IMR-90 (cell line): ENCODE measurements around the gene TANGO2. TPM values are rescaled to one million over a fixed set of nuclear protein-coding genes. Genes with fewer than 3 reads are reported as not detected.

Source experiments
- ATAC-seq: fragments of 200-7000 bp; cut with Tn5 transposase; 2 replicates; pipeline ENCODE4 v1.9.1; 2020; ENCODE audit warnings: low read depth, mild to moderate bottlenecking, moderate library complexity
- BruUV-seq: library from RNA; stranded (reverse); fragments of 400-500 nt; replicated peaks from 2 replicates; lab custom pipeline; 2021; lab: Mats Ljungman, UMichigan
- CTCF ChIA-PET: fragments of 300-600 bp; formaldehyde crosslinking; extraction: SDS; loops from one replicate; lab custom pipeline; 2021; ENCODE audit warnings: antibody characterized with exemption; lab: Yijun Ruan, JAX
- POLR2A ChIA-PET: fragments of 300-600 bp; sonication (Branson Sonifier 250); formaldehyde crosslinking; loops from one replicate; lab custom pipeline; 2022; ENCODE audit warnings: antibody characterized with exemption; ENCODE audit not compliant: unreplicated experiment; lab: Charles Lee
- DNase-seq: peaks from one replicate; pipeline ENCODE4 v3.0.0; 2013
- H2AFZ ChIP-seq: replicated peaks from 2 replicates; pipeline ENCODE3; 2013; ENCODE audit warnings: low read length, mild to moderate bottlenecking; ENCODE audit not compliant: poor library complexity
- H2AK5ac ChIP-seq: 2 replicates; pipeline ENCODE4 v1.6.1; 2013; ENCODE audit warnings: low read depth, low read length, inconsistent platforms
- H2AK9ac ChIP-seq: replicated peaks from 2 replicates; pipeline ENCODE3; 2013; ENCODE audit warnings: mild to moderate bottlenecking, low read depth, low read length, moderate library complexity; ENCODE audit not compliant: poor library complexity
- H2BK120ac ChIP-seq: 2 replicates; pipeline ENCODE4 v1.6.1; 2013; ENCODE audit warnings: low read depth, low read length, inconsistent platforms
- H2BK15ac ChIP-seq: 3 replicates; pipeline ENCODE4 v1.6.1; 2013; ENCODE audit warnings: low read depth, low read length, inconsistent platforms
- H2BK20ac ChIP-seq: 2 replicates; pipeline ENCODE4 v1.6.1; 2013; ENCODE audit warnings: low read depth, mild to moderate bottlenecking, inconsistent platforms, low read length, moderate library complexity
- H2BK5ac ChIP-seq: 2 replicates; pipeline ENCODE4 v1.6.1; 2013; ENCODE audit warnings: mild to moderate bottlenecking, low read depth, low read length, inconsistent platforms; ENCODE audit not compliant: poor library complexity, severe bottlenecking
- H3K14ac ChIP-seq: replicated peaks from 2 replicates; pipeline ENCODE4 v1.6.1; 2013; ENCODE audit warnings: low read depth, low read length, inconsistent platforms
- H3K18ac ChIP-seq: 2 replicates; pipeline ENCODE4 v1.6.1; 2013; ENCODE audit warnings: low read depth, low read length, control low read depth
- H3K23ac ChIP-seq: 2 replicates; pipeline ENCODE4 v1.6.1; 2013; ENCODE audit warnings: low read depth, low read length, inconsistent platforms
- H3K27ac ChIP-seq: 2 replicates; pipeline ENCODE4 v1.5.1; 2013; ENCODE audit warnings: mild to moderate bottlenecking, control low read depth, low read length; ENCODE audit not compliant: insufficient read depth
- H3K27me3 ChIP-seq: 2 replicates; pipeline ENCODE4 v1.6.1; 2013; ENCODE audit warnings: low read length; ENCODE audit not compliant: control insufficient read depth, insufficient read depth
- H3K36me3 ChIP-seq: 2 replicates; pipeline ENCODE4 v1.6.1; 2013; ENCODE audit warnings: low read length, mixed read lengths; ENCODE audit not compliant: control insufficient read depth, insufficient read depth
- H3K4ac ChIP-seq: 2 replicates; pipeline ENCODE4 v1.6.1; 2013; ENCODE audit warnings: low read depth, low read length, inconsistent platforms
- H3K4me1 ChIP-seq: 2 replicates; pipeline ENCODE4 v1.6.1; 2013; ENCODE audit warnings: low read length, mixed read lengths; ENCODE audit not compliant: control insufficient read depth, insufficient read depth
- H3K4me2 ChIP-seq: 2 replicates; pipeline ENCODE4 v1.6.1; 2013; ENCODE audit warnings: low read depth, mild to moderate bottlenecking, control low read depth, low read length, moderate library complexity
- H3K4me3 ChIP-seq: 2 replicates; pipeline ENCODE4 v1.5.1; 2013; ENCODE audit warnings: low read depth, mild to moderate bottlenecking, control low read depth, low read length, moderate library complexity; ENCODE audit not compliant: insufficient read depth
- H3K56ac ChIP-seq: 2 replicates; pipeline ENCODE4 v1.6.1; 2013; ENCODE audit warnings: low read length, inconsistent platforms; ENCODE audit not compliant: insufficient read depth; ENCODE audit errors: extremely low read depth
- H3K79me1 ChIP-seq, 2 experiments: 2 replicates each; pipeline ENCODE4 v1.6.1; 2013; ENCODE audit warnings: low read length in 2 of 2, inconsistent platforms in 1 of 2, low read depth in 1 of 2
- H3K9ac ChIP-seq: 2 replicates; pipeline ENCODE4 v1.6.1; 2013; ENCODE audit warnings: low read depth, low read length, control low read depth
- H3K9me1 ChIP-seq: 2 replicates; pipeline ENCODE4 v1.6.1; 2013; ENCODE audit warnings: low read length, inconsistent platforms; ENCODE audit not compliant: insufficient read depth
- H3K9me3 ChIP-seq: 2 replicates; pipeline ENCODE4 v1.6.1; 2013; ENCODE audit warnings: low read length; ENCODE audit not compliant: control insufficient read depth, insufficient read depth
- H4K20me1 ChIP-seq: 2 replicates; pipeline ENCODE4 v1.6.1; 2013; ENCODE audit warnings: low read length, inconsistent platforms; ENCODE audit not compliant: insufficient read depth
- H4K5ac ChIP-seq: 2 replicates; pipeline ENCODE4 v1.6.1; 2013; ENCODE audit warnings: mild to moderate bottlenecking, low read depth, low read length, control low read depth
- H4K8ac ChIP-seq, 2 experiments: 2 replicates each; pipeline ENCODE4 v1.6.1; 2013; ENCODE audit warnings: low read depth in 2 of 2, low read length in 2 of 2, control low read depth in 1 of 2, inconsistent platforms in 1 of 2
- H4K91ac ChIP-seq: 2 replicates; pipeline ENCODE4 v1.6.1; 2013; ENCODE audit warnings: low read depth, low read length, inconsistent platforms; ENCODE audit not compliant: insufficient read depth
- BHLHE40 ChIP-seq: fragments of 150-350 bp; IDR thresholded peaks from 2 replicates; pipeline ENCODE4 v1.6.1; 2016; ENCODE audit warnings: mild to moderate bottlenecking, low read depth, low read length
- CHD1 ChIP-seq: IDR thresholded peaks from 2 replicates; pipeline ENCODE4 v1.6.1; 2012; ENCODE audit warnings: low read depth, low read length, improper control_type of control experiment
- CTCF ChIP-seq: conservative IDR thresholded peaks from 2 replicates; pipeline ENCODE4 v1.5.1; 2012; ENCODE audit warnings: mild to moderate bottlenecking, low read depth, low read length, improper control_type of control experiment
- ELK1 ChIP-seq: fragments of 150-350 bp; IDR thresholded peaks from 2 replicates; pipeline ENCODE4 v1.6.1; 2016; ENCODE audit warnings: low read depth, mild to moderate bottlenecking, low read length, moderate library complexity, borderline replicate concordance
- FOS ChIP-seq: fragments of 150-350 bp; IDR thresholded peaks from 2 replicates; pipeline ENCODE4 v1.6.1; 2016; ENCODE audit warnings: low read depth, low read length
- MAFK ChIP-seq: IDR thresholded peaks from 2 replicates; pipeline ENCODE4 v1.6.1; 2012; ENCODE audit warnings: low read depth, low read length, improper control_type of control experiment
- MXI1 ChIP-seq: IDR thresholded peaks from 2 replicates; pipeline ENCODE4 v1.6.1; 2012; ENCODE audit warnings: low read depth, mild to moderate bottlenecking, low read length, moderate library complexity, borderline replicate concordance
- NFE2L2 ChIP-seq: fragments of 150-350 bp; IDR thresholded peaks from 2 replicates; pipeline ENCODE4 v1.6.1; 2016; ENCODE audit warnings: low read depth, mild to moderate bottlenecking, low read length
- POLR2A ChIP-seq: IDR thresholded peaks from 2 replicates; pipeline ENCODE4 v1.6.1; 2012; ENCODE audit warnings: mild to moderate bottlenecking, low read depth, low read length
- RAD21 ChIP-seq: IDR thresholded peaks from 2 replicates; pipeline ENCODE4 v1.6.1; 2012; ENCODE audit warnings: low read length, improper control_type of control experiment
- RCOR1 ChIP-seq: IDR thresholded peaks from 2 replicates; pipeline ENCODE4 v1.6.1; 2012; ENCODE audit warnings: mild to moderate bottlenecking, low read length, improper control_type of control experiment; ENCODE audit not compliant: insufficient replicate concordance
- RFX5 ChIP-seq: IDR thresholded peaks from 2 replicates; pipeline ENCODE4 v1.8.0; 2012; ENCODE audit warnings: low read depth, mild to moderate bottlenecking, low read length, moderate library complexity
- SMC3 ChIP-seq: fragments of 150-350 bp; IDR thresholded peaks from 2 replicates; pipeline ENCODE4 v1.6.1; 2016; ENCODE audit warnings: low read depth, mild to moderate bottlenecking, antibody characterized with exemption, low read length, moderate library complexity
- WGBS, 2 experiments: methylation state at CpG; one replicate each; pipeline versions ENCODE4 v1.1.5 to v1.1.7; 2013; ENCODE audit warnings: missing lambda C conversion rate in 2 of 2; ENCODE audit not compliant: insufficient read length in 1 of 2; ENCODE audit errors: extremely low coverage in 2 of 2; 5-methylcytosine and 5-hydroxymethylcytosine counted together
- dilution Hi-C: fragments of 300-500 bp; cut with HindIII; formaldehyde crosslinking; loops from one replicate; pipeline ENCODE4 v1.14.3; 2018; ENCODE audit warnings: low sequenced_read_pairs; ENCODE audit not compliant: unreplicated experiment
- in situ Hi-C: fragments of 300-500 bp; cut with MboI; formaldehyde crosslinking; loops from 3 replicates; pipeline ENCODE4 v1.14.3; 2019; ENCODE audit warnings: low sequenced_read_pairs, inconsistent platforms, mixed read lengths
- intact Hi-C: fragments of 100-400 bp; cut with micrococcal nuclease; formaldehyde crosslinking; loops from 2 replicates; pipeline ENCODE4 v1.10.0; 2022
- polyA plus RNA-seq, 3 experiments: library from polyadenylated mRNA; depleted of rRNA; stranded (reverse); fragments of >200 nt; gene quantifications; 2 replicates each; pipeline ENCODE4 v1.2.3, GENCODE V29; 2012; ENCODE audit warnings: low replicate concordance in 1 of 3
- total RNA-seq: library from RNA; depleted of rRNA; stranded (reverse); fragments of >200 nt; gene quantifications from 2 replicates; pipeline ENCODE4 v1.2.3, GENCODE V29; 2012
- TF ChIP-seq, protein P1 (sequence below): fragments of 150-350 bp; IDR thresholded peaks from 2 replicates; pipeline ENCODE4 v1.6.1; 2017; ENCODE audit warnings: mild to moderate bottlenecking, antibody characterized with exemption, low read length, low read depth

The TANGO2 gene
- total and polyA plus RNA-seq, 2 of the 4 experiments (the other 2 are of a cell fraction), result 45.1 to 75.1 TPM

DNA sequence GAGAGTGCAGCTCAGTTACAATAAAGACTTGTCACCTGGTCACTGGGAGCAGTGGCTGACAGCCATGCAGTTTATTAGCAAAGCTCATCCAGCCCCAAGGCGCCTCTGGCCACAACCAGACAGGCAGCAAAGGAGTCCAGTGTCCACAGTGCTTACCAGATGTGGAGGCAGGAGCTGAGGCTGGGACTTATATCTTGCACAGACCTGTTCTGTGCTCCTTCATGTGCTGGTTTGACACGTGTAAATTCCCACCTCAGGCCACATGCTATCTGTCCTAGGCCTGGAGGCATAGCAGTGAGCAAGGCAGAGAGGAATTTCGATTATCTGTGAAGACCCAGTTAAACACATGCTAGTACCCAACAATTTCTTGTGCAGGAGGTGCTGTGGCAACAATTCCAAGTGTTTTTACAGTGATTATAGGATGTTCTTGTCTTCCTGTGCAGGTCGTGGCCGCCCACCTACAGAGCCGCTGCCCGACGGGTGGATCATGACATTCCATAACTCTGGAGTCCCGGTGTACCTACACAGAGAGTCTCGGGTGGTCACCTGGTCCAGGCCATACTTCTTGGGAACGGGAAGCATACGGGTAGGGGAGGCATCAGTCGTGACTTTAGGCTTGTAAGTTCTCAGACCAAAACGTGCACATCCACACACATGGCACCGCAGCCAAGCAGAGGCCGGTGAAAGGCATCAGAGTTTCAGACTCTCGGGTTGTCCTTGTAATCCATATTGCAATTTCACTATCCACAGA is 68.5 kb downstream of the TANGO2 start:
- Histone ChIP-seq H3K36me3 (peaks cover 79% of the 10 kb centered on the region), H3K23ac (no peak overlapping the region)

More for the DNA sequence above, 68.5 kb downstream of the TANGO2 start:
- Histone ChIP-seq H2BK20ac (no peak overlapping the region), H4K20me1 (peaks cover 65% of the 10 kb centered on the region), H2AK9ac (no peak overlapping the region), H3K14ac (no peak overlapping the region), H3K4ac (no peak overlapping the region), H3K27ac (no peak overlapping the region), H4K5ac (no peak overlapping the region), H2BK5ac (no peak overlapping the region), H3K9me1 (peaks cover 5% of the 10 kb centered on the region), H2BK120ac (no peak overlapping the region), H3K4me3 (no peak overlapping the region), H3K4me2 (no peak overlapping the region), H2AK5ac (no peak overlapping the region), H3K18ac (no peak overlapping the region), H3K9me3 (no peaks in the 10 kb centered on the region), H3K79me1 (peaks cover 35 to 85% of the 10 kb centered on the region in 2 experiments), H4K91ac (no peak overlapping the region), H3K56ac (no peak overlapping the region), H2AFZ (no peak overlapping the region), H3K9ac (no peak overlapping the region), H3K4me1 (peaks cover 11% of the 10 kb centered on the region), H3K27me3 (no peaks in the 10 kb centered on the region), H4K8ac (no peak overlapping the region), H2BK15ac (no peak overlapping the region)
- CTCF ChIA-PET, result no interaction called here
- POLR2A ChIA-PET, result no interaction called here
- DNase-seq (no peak), ATAC-seq (no peak)
- TF ChIP-seq, protein P1, sequence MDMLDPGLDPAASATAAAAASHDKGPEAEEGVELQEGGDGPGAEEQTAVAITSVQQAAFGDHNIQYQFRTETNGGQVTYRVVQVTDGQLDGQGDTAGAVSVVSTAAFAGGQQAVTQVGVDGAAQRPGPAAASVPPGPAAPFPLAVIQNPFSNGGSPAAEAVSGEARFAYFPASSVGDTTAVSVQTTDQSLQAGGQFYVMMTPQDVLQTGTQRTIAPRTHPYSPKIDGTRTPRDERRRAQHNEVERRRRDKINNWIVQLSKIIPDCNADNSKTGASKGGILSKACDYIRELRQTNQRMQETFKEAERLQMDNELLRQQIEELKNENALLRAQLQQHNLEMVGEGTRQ, result no peak
- TF ChIP-seq RCOR1, result no peak
- TF ChIP-seq ELK1, result no peak
- no peak for TF ChIP-seq BHLHE40
- no peak for TF ChIP-seq POLR2A
- no peak for TF ChIP-seq SMC3
- no peak for TF ChIP-seq CTCF
- TF ChIP-seq RAD21, result no peak
- no peak for TF ChIP-seq NFE2L2
- TF ChIP-seq RFX5, result no peak
- no peak for TF ChIP-seq FOS
- no peak for TF ChIP-seq MAFK
- TF ChIP-seq MXI1, result no peak
- no peak for TF ChIP-seq CHD1
- BruUV-seq, result no TSS peak
- in situ Hi-C loops (no loop called here), intact Hi-C loops (no loop called here), dilution Hi-C loops (no loop called here)
- WGBS, 2 experiments, result 97% methylated on average over 12 of the region's 17 CpGs; no CpG with 5 or more reads in 1 of the 2 experiments
